ENCODE measurements around the gene H3-3A.

DNA sequence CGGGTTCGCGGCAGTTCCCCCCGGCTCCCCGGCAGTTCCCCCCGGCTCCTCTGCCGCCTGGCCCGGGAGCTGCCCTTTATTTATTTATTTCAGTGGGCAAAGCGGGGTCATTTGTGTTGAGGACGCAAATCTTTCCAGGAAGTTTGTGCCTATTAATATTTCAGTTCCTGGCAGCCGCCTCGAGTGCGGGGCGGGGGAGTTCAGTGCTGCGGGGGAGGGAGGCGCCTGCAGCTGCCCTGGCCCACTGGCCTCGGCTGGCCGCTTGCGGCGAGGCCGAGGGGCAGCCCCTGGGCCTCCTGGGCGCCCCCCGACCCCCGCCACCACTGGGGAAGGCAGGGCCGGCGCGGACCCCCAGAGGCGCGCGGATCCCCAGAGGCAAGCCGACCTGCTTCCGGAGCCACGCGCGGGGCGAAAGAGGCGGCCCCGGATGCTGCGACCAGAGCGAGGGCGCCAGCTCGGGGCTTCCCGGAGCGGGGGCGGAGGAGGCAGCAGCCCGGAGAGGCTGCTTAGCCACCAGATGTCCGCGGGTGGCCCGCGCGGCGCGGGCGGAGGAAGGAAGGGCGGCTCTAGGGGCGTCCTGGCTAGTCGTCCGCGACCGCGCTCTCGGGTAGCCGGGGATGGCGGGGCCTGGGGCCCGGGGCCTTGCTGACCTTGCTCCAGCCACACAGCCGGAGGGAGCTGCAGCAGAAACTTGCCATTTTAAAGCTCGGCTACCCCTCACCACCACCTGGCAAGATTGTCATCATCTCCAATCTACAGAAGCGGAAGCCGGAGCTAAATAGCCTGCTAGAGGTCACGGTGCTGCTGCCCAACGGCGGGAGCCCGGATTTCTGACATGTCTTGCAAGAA, 48.0 kb downstream of the H3-3A start:
- no peak for TF ChIP-seq RAD21 (IDR thresholded peaks at IDR 0.05)
- TF ChIP-seq, protein P1, sequence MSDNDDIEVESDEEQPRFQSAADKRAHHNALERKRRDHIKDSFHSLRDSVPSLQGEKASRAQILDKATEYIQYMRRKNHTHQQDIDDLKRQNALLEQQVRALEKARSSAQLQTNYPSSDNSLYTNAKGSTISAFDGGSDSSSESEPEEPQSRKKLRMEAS (IDR thresholded peaks at IDR 0.05), result no peak
- TF ChIP-seq, protein P2, sequence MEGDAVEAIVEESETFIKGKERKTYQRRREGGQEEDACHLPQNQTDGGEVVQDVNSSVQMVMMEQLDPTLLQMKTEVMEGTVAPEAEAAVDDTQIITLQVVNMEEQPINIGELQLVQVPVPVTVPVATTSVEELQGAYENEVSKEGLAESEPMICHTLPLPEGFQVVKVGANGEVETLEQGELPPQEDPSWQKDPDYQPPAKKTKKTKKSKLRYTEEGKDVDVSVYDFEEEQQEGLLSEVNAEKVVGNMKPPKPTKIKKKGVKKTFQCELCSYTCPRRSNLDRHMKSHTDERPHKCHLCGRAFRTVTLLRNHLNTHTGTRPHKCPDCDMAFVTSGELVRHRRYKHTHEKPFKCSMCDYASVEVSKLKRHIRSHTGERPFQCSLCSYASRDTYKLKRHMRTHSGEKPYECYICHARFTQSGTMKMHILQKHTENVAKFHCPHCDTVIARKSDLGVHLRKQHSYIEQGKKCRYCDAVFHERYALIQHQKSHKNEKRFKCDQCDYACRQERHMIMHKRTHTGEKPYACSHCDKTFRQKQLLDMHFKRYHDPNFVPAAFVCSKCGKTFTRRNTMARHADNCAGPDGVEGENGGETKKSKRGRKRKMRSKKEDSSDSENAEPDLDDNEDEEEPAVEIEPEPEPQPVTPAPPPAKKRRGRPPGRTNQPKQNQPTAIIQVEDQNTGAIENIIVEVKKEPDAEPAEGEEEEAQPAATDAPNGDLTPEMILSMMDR (IDR thresholded peaks at IDR 0.05; ENCODE audit: low read depth, low read length, missing input control), result no peak
- TF ChIP-seq ATF3 (IDR thresholded peaks at IDR 0.05), result no peak
- no peak for TF ChIP-seq GABPA (IDR thresholded peaks at IDR 0.05 in 1 of 2, conservative IDR thresholded peaks at IDR 0.05 in 1 of 2)
- TF ChIP-seq HNF4A (conservative IDR thresholded peaks at IDR 0.05), result no peak
- no peak for TF ChIP-seq FOXA1 (IDR thresholded peaks at IDR 0.05)
- TF ChIP-seq RXRA (IDR thresholded peaks at IDR 0.05), result no peak
- TF ChIP-seq, protein P3, sequence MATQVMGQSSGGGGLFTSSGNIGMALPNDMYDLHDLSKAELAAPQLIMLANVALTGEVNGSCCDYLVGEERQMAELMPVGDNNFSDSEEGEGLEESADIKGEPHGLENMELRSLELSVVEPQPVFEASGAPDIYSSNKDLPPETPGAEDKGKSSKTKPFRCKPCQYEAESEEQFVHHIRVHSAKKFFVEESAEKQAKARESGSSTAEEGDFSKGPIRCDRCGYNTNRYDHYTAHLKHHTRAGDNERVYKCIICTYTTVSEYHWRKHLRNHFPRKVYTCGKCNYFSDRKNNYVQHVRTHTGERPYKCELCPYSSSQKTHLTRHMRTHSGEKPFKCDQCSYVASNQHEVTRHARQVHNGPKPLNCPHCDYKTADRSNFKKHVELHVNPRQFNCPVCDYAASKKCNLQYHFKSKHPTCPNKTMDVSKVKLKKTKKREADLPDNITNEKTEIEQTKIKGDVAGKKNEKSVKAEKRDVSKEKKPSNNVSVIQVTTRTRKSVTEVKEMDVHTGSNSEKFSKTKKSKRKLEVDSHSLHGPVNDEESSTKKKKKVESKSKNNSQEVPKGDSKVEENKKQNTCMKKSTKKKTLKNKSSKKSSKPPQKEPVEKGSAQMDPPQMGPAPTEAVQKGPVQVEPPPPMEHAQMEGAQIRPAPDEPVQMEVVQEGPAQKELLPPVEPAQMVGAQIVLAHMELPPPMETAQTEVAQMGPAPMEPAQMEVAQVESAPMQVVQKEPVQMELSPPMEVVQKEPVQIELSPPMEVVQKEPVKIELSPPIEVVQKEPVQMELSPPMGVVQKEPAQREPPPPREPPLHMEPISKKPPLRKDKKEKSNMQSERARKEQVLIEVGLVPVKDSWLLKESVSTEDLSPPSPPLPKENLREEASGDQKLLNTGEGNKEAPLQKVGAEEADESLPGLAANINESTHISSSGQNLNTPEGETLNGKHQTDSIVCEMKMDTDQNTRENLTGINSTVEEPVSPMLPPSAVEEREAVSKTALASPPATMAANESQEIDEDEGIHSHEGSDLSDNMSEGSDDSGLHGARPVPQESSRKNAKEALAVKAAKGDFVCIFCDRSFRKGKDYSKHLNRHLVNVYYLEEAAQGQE (IDR thresholded peaks at IDR 0.05), result no peak
- TF ChIP-seq EGR1 (IDR thresholded peaks at IDR 0.05; ENCODE audit: low read depth in 2 of 2), result peak; percentile 32 to 69
- TF ChIP-seq YY1 (IDR thresholded peaks at IDR 0.05), result no peak
- TF ChIP-seq, protein P4, sequence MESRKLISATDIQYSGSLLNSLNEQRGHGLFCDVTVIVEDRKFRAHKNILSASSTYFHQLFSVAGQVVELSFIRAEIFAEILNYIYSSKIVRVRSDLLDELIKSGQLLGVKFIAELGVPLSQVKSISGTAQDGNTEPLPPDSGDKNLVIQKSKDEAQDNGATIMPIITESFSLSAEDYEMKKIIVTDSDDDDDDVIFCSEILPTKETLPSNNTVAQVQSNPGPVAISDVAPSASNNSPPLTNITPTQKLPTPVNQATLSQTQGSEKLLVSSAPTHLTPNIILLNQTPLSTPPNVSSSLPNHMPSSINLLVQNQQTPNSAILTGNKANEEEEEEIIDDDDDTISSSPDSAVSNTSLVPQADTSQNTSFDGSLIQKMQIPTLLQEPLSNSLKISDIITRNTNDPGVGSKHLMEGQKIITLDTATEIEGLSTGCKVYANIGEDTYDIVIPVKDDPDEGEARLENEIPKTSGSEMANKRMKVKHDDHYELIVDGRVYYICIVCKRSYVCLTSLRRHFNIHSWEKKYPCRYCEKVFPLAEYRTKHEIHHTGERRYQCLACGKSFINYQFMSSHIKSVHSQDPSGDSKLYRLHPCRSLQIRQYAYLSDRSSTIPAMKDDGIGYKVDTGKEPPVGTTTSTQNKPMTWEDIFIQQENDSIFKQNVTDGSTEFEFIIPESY (IDR thresholded peaks at IDR 0.05), result no peak

Data from liver (tissue), 3 donors.